Gastrocnemius medialis (tissue), 4 donors: ENCODE data around the gene ZBP1.

ENCODE experiments used
- POLR2A ChIP-seq, 2 donors: fragments of 450-650 bp; IDR thresholded peaks; one replicate each; pipeline ENCODE4 v1.6.1; 2017; ENCODE audit warnings: antibody characterized with exemption in 2 of 2, mild to moderate bottlenecking in 2 of 2, moderate library complexity in 2 of 2
- TF ChIP-seq, protein P1 (sequence below), 5 experiments: fragments of 450-650 bp in 3 of 5; fragments of 200-600 bp in 2 of 5; sonication (generic) in 2 of 5; IDR thresholded peaks in 4 of 5; conservative IDR thresholded peaks in 1 of 5; 1 replicate in 4 of 5; 2 replicates in 1 of 5; pipeline ENCODE4 v1.5.1; 2016 to 2019; ENCODE audit warnings: antibody characterized with exemption in 5 of 5, mild to moderate bottlenecking in 3 of 5, moderate library complexity in 3 of 5

DNA sequence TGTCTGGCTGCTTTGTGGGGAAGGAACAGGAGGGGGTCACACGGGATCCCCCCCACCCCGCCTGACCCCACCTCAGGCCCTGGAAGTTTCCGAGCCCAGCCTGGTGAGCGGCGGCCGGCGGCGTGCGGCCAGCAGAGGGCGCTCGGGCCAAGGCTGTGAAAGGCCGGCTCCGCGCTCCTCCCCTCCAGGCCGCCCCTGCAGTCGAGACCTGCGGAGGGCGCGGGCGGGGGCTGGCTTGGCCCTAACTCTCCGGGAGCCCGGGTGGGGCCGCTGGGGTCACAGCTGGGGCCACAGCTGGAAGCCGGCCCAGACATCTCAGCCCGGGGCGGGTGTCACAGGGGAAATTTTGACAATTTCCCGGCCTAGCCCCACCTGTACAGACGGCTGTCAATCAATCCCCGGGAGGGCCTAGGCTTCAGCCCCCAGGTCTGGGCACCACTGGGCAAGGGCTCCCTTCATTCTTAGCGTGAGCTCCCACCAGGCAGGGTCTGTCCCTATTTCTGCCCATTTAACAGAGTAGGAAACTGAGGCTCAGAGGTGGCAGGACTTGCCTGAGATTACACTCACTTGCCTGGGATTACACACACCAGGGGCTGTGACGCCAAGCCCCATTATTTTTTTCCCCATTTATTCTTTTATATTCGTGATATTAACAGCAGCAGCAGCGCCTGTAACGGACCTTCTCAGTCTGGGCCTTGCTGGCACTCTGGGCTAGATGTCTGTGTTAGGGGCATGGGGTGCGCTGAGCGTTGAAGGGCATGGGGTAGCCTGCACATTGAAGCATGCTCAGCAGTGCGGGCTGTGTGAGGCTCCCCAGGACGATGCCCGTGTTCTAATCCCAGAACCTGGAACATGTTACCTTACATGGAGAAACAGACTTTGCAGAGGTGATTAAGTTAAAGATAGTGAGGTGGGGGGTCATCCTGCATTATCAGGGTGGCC lies 23.0 kb downstream of the ZBP1 start:
- TF ChIP-seq POLR2A (IDR thresholded peaks at IDR 0.05) = no peak
- TF ChIP-seq, protein P1, sequence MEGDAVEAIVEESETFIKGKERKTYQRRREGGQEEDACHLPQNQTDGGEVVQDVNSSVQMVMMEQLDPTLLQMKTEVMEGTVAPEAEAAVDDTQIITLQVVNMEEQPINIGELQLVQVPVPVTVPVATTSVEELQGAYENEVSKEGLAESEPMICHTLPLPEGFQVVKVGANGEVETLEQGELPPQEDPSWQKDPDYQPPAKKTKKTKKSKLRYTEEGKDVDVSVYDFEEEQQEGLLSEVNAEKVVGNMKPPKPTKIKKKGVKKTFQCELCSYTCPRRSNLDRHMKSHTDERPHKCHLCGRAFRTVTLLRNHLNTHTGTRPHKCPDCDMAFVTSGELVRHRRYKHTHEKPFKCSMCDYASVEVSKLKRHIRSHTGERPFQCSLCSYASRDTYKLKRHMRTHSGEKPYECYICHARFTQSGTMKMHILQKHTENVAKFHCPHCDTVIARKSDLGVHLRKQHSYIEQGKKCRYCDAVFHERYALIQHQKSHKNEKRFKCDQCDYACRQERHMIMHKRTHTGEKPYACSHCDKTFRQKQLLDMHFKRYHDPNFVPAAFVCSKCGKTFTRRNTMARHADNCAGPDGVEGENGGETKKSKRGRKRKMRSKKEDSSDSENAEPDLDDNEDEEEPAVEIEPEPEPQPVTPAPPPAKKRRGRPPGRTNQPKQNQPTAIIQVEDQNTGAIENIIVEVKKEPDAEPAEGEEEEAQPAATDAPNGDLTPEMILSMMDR (IDR thresholded peaks at IDR 0.05 in 4 of 5, conservative IDR thresholded peaks at IDR 0.05 in 1 of 5) = peak; percentile 75 to 94 (median 89)
